Stimulated activated CD8-positive, alpha-beta memory T cell treated with anti-CD3 and anti-CD28 coated beads, Interleukin-12 subunit alpha, Interleukin-12 subunit beta, amount 100 ng/mL, for 24 hours (primary cell): ENCODE results near the gene CHAMP1.

Source experiments
- DNase-seq: peaks from one replicate; pipeline ENCODE4 v3.0.0-alpha.2; 2020; ENCODE audit errors: extremely low read depth

The CHAMP1 gene

DNA sequence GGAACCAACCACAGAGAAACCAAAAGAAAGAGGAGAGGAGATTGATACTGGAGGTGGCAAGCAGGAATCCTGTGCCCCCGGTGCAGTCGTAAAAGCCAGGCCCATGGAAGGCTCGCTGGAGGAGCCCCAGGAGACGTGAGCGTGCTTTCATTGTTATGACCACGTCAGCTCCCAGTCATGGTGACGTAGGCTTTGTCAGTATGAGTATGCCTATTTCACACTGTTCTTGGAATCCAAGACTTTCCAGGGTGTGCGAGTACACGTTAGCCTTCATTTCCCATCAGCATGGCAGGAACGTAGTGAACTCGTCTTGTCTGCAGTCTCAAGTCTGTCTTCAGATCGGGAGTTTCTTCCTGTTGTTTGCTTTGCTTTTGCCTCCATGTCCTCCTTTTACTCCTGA is 15.4 kb upstream of the CHAMP1 start:
- no peak for DNase-seq

DNA sequence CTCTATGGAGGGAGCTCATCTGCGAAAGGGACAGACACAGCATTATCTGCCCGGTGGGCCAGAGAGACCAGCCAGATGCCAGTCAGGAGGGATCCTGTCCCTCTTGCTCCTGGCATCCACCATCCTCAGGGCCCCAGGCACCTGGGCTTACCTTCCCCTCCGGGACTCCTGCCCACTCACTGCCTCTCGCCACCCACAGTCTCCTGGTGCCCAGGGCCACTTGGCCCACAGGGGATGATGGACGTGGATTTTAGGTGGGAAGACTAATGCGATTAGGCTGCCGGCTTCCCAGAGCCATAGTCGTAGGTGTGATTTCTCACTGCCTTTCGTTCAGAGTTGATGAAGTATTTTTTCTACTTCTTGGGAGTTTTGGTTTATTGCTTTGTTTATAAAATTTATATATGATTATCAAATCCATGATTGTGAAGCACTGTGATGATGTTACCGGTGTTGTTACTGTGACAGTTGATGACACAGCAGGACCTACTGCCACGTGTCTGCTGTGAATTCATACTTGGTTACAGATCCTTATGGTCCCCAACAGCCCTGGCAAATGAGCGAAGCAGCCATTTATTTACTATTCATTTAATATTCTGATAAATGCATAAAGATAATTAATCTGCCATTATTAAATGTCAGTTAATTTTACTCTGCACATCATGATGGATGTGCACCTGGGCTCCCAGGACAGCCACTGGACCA is 14.5 kb upstream of the CHAMP1 start:
- DNase-seq: no peak

DNA sequence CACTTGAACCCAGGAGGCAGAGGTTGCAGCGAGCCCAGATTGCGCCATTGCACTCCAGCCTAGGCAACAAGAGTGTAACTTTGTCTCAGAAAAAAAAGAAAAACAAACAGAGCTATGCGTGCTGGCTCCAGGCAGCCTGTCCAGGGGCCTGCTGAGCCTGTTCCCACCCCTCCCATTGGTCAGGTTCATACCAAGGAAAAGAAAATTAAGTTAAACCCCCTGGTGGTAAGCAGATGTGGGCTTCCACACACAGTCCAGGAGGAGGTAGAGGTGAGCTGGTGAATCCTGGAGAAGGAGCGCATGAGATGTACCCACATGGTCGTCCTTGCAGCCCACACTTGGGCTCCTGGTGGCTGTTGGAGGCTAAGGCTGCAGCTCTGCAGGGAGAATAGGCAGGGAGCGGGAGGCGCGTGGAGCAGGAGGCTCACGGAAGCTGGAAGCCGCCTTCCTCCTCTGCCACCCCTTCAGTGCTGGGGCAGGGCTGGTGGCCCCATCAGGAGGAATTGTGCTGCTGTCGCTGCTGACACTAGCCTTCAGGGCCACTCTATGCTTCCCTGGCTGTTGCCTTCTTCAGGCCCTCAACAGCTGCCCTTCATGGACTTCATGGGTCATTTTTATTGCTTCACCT is 10.5 kb upstream of the CHAMP1 start:
- no peak for DNase-seq

DNA sequence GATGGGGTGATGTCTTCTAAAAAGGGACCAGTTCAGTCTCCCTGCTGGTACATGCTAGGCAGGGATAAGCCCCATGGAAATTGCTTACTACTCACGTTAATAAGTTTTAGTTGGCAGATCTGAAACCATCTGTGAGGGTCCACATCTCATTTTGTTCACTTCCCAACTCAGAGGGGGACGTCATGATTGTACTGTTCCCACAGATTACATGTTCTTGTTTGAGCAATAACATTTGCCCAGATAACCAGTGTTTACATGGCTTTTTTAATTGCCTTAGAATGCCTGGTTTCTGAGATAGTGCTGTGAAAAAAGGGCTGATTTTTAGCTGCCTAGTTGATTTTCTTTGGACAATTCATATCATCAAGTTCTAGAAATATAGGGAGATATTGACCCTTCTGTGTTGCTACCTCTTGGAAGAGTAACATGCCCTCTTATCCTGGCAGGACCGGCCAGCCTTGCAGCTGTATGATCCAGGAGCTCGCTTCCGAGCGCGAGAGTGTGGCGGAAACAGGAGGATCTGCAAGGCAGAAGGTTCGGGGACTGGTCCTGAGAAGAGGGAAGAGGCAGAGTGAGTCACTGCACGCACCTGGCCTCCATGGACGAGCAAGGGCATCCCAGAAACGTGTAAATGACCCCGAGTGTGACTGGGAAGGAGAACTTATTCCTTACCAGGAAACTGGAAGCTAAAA is 9.8 kb upstream of the CHAMP1 start:
- no peak for DNase-seq

DNA sequence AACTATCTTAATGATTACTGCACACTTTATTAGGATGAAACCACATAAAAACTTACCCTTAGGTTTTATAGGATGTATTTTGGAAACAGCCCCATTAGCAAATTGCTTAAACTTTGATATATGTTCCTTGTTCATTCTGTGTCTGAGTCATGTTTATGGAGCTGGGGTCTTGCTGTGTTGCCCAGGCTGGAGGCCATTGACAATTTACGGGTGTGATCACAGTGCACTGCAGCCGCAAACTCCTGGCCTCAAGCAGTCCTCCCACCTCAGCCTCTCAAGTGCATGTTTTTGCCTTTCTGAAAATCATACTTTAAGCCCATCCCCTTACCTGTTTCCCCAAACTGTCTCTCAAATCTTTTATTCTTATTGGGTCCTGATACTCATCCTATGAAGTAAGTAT is 5.2 kb upstream of the CHAMP1 start:
- DNase-seq: no peak

DNA sequence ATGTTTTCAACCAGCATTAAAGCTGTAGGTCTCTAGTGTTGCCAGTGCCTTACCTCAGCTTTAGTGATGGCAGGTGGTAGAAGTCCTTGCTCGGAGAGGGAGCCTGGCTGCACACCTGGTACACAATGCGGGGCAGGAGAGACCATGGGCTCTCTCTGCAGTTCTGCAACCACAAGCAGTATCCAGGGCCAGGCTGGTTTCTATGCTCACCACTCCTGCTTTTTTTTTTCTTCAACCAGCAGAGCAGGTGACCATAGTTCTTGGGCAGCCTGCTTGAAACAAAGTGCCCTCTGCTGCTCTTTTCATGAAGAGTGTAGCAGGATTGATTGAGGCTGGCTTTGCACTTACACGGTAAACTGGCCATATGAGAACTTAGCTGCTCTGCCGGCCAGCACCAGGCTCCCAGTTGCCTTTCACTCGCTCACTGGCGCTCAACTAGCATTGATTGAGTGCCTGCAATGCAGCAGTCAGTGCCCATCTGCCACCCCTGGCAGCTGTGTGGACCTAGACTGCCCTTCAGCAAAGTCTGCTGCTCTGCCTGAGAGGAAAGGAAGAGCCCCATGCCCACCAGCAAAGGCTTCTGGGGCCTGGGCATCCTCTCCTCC is 4.4 kb upstream of the CHAMP1 start:
- no peak for DNase-seq

DNA sequence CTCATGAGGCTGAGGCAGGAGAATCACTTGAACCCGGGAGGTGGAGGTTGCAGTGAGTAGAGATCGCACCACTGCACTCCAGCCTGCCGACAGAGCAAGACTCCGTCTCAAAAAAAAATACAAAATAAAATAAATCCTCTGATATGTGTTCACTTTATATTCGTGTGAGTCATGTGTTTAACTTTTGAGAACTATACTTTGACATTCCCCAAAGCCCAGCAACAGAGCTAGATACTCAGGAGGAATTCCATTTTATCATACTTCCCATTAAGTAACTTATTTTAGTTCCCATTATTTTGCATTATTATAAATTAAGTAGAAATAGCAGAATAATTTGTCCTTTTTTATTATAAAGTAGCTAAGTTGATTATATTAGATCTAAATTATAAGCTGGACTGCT is 3.3 kb upstream of the CHAMP1 start:
- DNase-seq: no peak

DNA sequence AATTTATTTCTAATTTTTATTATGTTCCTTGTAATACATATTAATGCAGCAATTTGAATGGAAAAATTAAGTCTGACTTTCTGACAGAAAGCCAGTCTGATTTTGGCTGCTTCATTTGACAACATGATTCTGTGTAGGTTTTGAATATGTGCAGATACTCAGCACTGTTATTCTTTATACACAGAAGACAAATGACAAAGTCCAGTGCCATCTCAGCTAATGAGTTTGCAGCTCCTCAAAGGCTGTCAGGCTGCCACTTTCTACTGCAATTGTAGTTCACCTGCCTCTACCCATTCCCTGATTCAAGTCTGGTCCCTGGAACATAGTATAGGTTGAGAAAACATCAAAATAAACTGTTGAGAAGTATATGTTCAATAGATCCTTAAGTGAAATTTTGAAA is 2.9 kb upstream of the CHAMP1 start:
- no peak for DNase-seq

DNA sequence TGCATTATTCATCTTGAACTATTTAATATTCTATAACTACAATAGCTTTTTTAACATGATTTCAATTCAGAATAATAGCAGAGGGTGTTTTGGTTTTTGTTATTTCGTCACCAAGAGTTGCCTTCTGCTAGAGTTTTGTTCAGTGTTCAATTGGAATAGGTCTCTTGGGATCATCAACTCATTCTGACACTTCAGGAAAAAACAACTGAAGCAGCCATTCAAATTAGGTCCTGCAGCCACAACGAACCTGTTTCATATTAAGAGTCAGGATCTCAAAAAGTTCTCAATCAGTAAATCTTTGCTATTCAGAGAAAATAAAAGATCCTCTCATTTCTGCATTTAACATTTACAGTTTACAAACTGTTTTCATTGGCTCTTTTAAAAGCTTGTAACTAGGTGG is 2.4 kb upstream of the CHAMP1 start:
- DNase-seq: no peak

DNA sequence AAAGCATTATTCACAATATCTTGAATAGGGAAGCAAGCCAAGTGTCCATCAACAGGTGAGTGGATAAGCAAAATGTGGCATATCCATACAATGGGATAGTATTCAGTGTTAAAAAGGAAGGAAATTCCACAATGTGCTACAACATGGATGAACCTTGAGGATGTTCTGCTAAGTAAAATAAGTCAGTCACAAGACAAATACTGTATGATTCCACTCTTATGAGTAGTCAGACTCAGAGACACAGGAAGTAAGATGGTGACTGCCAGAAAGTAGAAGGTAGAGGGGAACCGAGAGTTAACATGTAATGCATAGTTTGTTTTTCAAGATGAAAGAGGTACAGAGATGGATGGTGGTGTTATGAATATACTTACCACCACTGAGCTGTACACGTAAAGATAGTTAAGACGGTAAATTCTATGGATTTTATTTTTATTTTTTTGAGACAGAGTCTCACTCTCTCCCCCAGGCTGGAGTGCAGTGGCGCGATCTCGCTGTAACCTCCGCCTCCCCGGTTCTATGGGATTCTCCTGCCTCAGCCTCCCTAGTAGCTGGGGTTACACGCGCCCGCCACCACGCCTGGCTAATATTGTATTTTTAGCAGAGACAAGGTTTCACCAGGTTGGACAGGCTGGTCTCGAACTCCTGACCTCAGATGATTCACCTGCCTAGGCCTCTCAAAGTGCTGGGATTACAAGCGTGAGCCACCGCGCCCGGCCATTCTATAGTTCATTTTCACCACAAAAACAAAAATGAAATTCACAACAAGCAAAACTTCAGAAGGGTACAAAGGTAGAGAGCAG is 1.0 kb upstream of the CHAMP1 start:
- no peak for DNase-seq

DNA sequence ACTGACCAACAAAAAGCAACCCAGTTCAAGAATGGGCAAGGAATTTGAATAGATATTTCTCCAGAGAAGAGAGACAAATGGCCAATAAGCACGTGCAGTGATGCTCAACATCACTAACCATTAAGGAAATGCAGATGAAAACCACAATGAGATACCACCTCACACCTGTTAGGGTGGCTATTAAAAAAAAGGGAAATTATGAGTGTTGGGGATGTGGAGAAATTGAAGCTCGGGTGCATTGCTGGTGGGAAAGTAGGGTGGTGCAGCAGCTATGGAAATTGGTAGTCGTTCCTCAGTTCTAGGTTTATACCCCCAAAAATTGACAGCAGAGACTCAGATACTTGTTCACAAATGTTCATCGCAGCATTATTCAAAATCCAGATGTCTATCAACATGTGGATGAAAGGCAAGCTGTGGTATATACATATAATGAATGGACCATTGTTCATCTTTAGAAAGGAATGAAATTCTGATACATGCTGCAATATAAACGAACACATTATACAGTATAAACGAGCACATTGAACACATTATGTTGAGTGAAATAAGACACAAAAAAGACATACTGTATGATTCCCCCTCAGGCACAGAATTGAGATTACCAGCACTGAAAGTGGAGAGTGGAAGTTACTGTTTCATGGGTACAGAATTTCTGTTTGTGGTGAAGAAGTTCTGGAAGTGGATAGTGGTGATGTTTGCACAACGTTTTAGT is 927 bp downstream of the CHAMP1 start:
- DNase-seq: no peak

DNA sequence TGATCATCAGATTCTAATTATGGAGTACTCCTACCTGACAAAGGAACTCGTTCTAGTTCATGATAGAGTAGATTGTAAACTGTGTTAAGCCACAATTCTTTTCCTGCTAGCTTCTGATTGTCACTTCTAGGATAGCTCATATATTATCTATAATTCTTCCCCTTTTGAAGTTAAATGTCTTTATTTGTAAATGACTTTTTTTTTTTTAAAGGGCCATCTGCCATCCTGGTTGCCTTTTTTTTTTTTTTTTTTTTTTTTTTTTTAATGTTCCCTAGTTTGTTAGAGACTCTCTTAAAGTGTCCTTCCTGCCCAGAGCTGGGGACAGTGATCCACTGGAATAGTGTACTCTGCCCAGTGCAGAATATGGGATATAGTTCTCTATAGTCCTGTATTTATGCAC is 4.3 kb downstream of the CHAMP1 start:
- DNase-seq: no peak

DNA sequence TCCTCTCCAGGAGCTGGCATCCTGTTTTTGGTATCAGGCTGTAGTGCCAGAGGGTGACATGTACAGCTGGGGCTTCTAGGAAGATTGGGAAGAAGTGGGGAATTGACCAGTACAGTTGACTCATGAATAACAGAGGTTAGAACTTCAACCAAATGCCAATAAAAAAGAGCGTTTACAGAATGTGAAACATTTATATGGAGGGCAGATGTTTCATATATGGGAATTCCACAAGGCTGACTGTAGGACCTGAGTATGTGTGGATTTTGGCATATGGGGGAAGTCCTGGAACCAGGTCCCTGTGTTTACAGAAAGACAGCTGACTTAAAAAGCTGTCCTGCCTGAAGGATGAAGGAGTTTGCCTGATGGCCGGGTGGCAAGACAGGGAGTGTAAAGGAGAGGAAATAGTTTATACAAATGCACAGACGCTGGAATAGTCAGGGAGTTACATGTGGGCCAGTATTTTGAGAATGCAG is 5.2 kb downstream of the CHAMP1 start:
- DNase-seq: no peak

DNA sequence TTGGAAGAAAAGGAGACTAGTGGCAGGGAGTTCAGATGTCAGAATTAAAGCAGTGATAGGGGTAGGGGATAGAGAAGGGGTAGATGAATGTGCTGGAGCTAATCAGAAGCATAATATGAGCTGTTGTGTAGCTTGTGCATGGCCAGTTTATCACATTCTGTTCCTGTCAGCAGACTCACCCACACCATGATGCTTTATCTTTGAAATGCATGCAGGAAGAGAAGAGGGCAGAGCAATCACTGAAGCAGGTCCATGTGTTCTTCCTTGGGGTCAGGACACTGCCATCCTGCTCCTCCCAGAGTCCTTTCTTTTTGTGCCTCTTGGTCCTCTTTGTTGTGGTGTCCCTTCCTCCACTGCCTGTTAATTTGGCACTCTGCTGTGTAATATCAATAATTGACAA is 5.8 kb downstream of the CHAMP1 start:
- DNase-seq: no peak

DNA sequence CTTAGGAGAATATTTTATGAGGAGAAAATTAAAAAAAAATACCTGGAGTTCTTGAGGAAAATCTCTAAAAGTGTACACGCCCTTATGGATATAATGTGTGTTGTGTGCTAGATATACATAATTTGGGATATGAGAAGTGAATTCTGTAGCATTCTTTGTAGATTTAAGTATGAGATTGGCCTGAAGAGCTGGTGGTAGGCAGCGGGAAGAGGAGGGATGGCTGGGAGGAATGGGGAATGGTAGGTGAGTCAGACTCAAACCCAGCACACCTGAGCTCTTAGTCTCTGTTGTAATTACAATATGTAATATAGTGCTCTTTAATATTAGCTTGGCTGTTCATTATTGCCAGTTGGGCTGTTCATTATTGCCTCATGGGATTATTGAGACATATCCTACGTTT is 7.0 kb downstream of the CHAMP1 start:
- no peak for DNase-seq

DNA sequence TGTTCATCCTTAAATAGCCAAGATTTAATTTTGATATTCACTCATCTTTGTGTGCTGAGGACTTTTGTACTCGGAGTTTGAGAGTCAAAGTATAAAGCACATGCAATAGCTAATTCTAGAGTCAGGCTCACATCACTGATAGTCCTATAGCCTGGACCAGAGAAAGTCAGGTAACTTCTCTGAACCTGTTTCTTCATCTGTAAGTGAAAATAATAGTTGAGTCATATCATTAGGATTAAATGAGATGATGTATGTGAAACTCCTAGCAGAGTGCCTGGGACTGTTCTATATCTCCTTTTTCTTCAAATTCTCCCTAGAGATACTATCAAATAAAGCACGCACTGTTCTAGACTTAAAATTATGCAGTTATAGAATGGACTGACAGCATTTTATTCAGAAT is 9.0 kb downstream of the CHAMP1 start:
- no peak for DNase-seq

DNA sequence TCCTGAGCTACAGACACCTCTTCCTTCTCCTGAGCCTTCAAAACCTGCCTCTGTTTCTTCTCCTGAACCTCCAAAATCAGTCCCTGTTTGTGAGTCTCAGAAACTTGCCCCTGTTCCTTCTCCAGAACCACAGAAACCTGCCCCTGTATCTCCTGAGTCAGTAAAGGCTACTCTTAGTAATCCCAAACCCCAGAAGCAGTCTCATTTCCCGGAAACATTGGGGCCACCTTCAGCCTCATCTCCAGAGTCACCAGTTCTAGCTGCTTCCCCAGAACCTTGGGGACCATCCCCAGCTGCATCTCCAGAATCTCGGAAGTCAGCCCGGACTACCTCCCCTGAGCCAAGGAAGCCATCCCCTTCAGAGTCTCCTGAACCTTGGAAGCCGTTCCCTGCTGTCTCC is 10.0 kb downstream of the CHAMP1 start:
- no peak for DNase-seq

DNA sequence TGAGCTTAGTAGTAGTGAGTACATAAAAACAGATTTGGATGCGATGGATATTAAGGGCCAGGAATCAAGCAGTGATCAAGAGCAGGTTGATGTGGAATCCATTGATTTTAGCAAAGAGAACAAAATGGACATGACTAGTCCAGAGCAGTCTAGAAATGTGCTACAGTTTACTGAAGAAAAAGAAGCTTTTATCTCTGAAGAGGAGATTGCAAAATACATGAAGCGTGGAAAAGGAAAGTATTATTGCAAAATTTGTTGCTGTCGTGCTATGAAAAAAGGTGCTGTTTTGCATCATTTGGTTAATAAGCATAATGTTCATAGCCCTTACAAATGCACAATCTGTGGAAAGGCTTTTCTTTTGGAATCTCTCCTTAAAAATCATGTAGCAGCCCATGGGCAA is 11.4 kb downstream of the CHAMP1 start:
- DNase-seq: no peak

DNA sequence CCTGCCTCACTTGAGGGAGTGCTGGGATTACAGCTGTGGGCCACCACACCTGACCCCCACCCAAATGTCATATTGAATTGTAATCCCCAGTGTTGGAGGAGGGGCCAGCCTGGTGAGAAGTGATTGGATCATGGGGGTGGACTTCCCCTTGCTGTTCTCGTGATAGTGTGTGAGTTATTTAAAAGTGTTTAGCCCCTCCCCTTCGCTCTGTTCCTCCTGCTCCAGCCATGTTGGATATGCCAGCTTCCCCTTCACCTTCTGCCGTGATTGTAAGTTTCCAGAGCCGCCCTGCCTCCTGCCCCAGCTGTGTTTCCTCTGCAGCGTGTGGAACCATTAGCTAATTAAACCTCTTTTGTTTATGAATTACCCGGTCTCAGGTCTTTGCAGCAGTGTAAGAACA is 13.7 kb downstream of the CHAMP1 start:
- no peak for DNase-seq

DNA sequence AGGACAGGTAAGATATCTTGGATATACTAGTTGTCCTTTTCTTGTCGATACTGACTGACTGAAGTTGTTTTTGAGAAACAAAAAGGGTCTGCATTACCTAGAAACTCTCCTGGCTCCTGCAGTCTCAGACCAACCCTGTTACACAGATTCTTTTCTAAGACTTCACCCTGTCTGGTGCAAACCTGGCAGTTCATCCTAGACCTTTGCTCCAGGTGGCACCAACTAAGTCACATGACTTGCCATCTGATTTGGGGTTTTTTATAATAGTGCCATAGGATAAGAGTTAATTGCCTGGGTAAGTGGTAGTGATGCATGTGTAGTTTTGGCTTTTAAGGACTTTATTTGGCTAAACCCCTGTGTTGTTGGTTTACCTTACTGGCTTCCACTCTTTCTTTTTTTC is 14.3 kb downstream of the CHAMP1 start:
- DNase-seq: no peak

DNA sequence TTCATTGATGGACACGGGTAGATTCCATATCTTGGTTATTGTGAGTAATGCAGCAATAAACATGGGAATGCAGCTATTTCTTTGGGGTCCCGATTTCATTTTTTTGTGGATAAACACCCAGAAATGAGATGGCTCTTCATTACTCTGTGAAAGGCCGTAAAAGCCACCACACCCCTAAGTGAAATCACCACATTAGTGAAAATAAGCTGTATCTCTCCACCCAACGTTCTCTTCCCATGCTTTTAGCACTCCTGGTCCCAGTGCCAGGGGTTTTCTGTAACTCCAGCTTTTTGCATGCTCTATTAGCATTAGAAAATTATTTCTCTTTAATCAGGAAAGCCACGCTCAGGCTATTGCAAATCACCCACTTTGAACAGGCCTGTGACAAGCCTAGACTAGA is 15.8 kb downstream of the CHAMP1 start:
- no peak for DNase-seq
